Parathyroid adenoma (tissue), 2 donors: Measurements from ENCODE around the gene EIF1.

Experiments used
- H2AFZ ChIP-seq: fragments of 300-600 bp; sonication (generic); one replicate; pipeline ENCODE4 v1.7.0; 2017; ENCODE audit warnings: antibody characterized with exemption, mild to moderate bottlenecking
- H3K27ac ChIP-seq: fragments of 300-600 bp; sonication (generic); one replicate; pipeline ENCODE4 v1.7.0; 2017
- H3K27me3 ChIP-seq: fragments of 300-600 bp; sonication (generic); one replicate; pipeline ENCODE4 v1.7.0; 2017; ENCODE audit warnings: low read length; ENCODE audit not compliant: control insufficient read depth, insufficient read depth
- H3K36me3 ChIP-seq: fragments of 300-600 bp; sonication (generic); one replicate; pipeline ENCODE4 v1.7.0; 2017; ENCODE audit warnings: low read length; ENCODE audit not compliant: control insufficient read depth, insufficient read depth
- H3K4me1 ChIP-seq: fragments of 300-600 bp; sonication (generic); one replicate; pipeline ENCODE4 v1.7.0; 2017; ENCODE audit warnings: control low read depth
- H3K4me2 ChIP-seq: fragments of 300-600 bp; sonication (generic); one replicate; pipeline ENCODE4 v1.7.0; 2017; ENCODE audit warnings: low read length
- H3K4me3 ChIP-seq: fragments of 300-600 bp; sonication (generic); one replicate; pipeline ENCODE4 v1.7.0; 2017; ENCODE audit warnings: low read depth, low read length
- H3K79me2 ChIP-seq: fragments of 300-600 bp; sonication (generic); one replicate; pipeline ENCODE4 v1.7.0; 2017; ENCODE audit warnings: control low read depth
- H3K9ac ChIP-seq: fragments of 300-600 bp; sonication (generic); one replicate; pipeline ENCODE4 v1.7.0; 2017; ENCODE audit warnings: mild to moderate bottlenecking
- H3K9me3 ChIP-seq: fragments of 300-600 bp; sonication (generic); one replicate; pipeline ENCODE4 v1.7.0; 2017; ENCODE audit warnings: low read length; ENCODE audit not compliant: control insufficient read depth
- TF ChIP-seq, protein P1 (sequence below): fragments of 300-600 bp; sonication (generic); IDR thresholded peaks from one replicate; pipeline ENCODE4 v1.7.0; 2017; ENCODE audit warnings: antibody characterized with exemption, mild to moderate bottlenecking
- donor health status: primary hyperparathyroidism.

The EIF1 gene

DNA sequence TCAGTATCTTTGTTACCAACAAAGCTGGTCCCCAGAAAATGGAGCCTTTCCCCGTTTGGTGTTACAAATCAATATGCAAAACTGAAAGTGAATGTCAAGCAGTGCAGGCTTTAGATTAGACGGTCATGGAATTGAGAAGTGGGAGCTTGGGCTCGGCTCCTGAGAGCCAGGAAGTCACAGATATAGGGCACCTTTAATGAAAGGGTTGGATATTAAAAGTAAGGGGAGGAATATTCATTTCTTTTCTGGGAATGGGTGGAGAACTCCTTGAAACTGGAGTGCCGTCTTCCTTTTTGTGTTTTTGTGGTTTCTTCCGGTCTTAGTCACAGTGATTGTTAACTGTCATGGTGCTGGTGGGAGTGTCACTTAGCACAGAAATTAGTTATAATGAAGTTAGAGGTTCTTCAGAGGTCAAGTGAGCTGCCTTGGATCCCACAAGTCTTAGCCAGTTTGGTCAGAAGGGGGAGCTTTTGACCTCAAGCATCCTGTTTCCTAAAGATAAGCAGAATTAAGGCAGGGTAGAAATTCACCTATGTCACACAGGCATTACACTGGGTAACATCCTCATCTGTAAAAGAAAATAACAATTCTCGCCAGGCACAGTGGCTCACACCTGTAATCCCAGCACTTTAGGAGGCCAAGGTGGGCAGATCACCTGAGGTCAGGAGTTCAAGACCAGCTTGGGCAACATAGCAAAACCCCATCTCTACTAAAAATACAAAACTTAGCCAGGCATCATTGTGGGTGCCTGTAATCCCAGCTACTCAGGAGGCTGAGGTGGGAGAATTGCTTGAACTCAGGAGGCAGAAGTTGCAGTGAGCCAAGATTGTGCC, 9.6 kb upstream of the EIF1 start:
- H3K9me3 ChIP-seq, result no peaks in the 10 kb centered on the region
- no peaks in the 10 kb centered on the region for H3K79me2 ChIP-seq
- no peak overlapping the region for H3K4me3 ChIP-seq
- H3K9ac ChIP-seq, result no peak overlapping the region
- H3K4me2 ChIP-seq, result peak overlapping the region; percentile 49
- peak overlapping the region; percentile 60 for H3K27ac ChIP-seq
- H2AFZ ChIP-seq, result peak overlapping the region; percentile 48
- no peaks in the 10 kb centered on the region for H3K27me3 ChIP-seq
- TF ChIP-seq, protein P1, sequence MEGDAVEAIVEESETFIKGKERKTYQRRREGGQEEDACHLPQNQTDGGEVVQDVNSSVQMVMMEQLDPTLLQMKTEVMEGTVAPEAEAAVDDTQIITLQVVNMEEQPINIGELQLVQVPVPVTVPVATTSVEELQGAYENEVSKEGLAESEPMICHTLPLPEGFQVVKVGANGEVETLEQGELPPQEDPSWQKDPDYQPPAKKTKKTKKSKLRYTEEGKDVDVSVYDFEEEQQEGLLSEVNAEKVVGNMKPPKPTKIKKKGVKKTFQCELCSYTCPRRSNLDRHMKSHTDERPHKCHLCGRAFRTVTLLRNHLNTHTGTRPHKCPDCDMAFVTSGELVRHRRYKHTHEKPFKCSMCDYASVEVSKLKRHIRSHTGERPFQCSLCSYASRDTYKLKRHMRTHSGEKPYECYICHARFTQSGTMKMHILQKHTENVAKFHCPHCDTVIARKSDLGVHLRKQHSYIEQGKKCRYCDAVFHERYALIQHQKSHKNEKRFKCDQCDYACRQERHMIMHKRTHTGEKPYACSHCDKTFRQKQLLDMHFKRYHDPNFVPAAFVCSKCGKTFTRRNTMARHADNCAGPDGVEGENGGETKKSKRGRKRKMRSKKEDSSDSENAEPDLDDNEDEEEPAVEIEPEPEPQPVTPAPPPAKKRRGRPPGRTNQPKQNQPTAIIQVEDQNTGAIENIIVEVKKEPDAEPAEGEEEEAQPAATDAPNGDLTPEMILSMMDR, result peak; percentile 11
- no peaks in the 10 kb centered on the region for H3K4me1 ChIP-seq
- no peaks in the 10 kb centered on the region for H3K36me3 ChIP-seq

DNA sequence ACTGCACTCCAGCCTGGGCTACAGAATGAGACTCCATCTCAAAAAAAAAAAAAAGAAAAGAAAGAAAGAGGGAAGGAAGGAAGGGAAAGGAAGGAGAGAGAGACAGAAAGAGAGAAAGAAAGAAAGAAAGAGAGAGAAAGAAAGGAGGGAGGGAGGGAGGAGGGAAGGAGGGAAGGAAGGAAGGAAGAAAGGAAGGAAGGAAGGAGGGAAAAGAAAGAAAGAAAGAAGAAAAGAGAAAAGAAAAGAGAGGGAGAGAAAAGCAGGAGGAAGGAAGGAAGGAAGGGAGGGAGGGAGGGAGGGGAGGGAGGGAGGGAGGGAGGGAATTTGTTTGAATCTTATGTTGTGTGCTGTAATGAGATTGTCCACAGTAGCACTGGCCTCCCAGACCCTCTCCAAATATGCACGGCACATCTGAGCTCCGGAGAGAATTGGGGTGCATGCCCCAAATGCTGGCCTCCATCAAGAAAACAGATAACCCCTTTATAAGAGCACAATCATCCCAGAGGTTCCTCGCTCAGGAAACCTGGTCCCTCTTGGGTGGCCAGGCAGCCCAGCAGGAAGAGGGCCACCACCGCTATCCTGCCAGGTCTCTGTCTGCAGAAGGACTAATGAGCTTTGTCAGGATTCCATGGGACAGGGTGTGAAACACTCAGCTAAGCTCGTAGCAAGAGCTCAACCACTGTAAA, 8.8 kb upstream of the EIF1 start:
- H3K36me3 ChIP-seq, result no peaks in the 10 kb centered on the region
- H2AFZ ChIP-seq, result no peak overlapping the region
- H3K27me3 ChIP-seq, result no peaks in the 10 kb centered on the region
- no peaks in the 10 kb centered on the region for H3K79me2 ChIP-seq
- H3K4me2 ChIP-seq, result no peak overlapping the region
- TF ChIP-seq, protein P1, result no peak
- no peak overlapping the region for H3K4me3 ChIP-seq
- no peaks in the 10 kb centered on the region for H3K4me1 ChIP-seq
- H3K27ac ChIP-seq, result no peak overlapping the region
- no peak overlapping the region for H3K9ac ChIP-seq
- no peaks in the 10 kb centered on the region for H3K9me3 ChIP-seq

DNA sequence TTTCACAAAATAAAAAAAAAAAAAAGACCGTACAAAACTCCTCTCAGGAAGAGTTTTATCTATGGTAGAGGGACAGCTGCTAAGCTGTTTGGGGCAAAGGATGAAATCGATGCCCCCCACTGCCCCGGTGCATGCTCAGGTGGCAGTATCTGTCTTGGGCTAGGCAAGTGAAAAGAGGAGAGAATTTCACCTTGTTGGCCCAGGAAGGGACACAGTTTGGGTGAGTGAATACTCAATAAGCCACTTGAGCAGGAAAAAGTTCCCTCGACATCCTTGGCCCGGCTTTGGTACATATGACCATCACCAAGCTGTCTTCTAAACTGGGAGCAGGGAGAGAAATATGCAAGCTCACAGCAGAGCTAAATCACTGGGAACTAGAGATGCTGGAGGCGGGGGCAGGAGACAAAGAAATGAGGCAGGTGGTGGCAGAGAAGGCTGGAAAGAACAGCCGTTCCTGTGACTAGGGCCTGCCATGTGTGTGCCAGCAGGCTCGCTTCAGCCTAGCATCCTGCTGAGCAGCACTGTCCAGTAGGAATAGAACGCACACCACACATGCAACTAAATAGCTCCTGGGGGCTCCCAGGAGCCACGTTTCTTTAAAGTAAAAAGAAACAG, 8.2 kb upstream of the EIF1 start:
- H3K79me2 ChIP-seq, result no peaks in the 10 kb centered on the region
- no peak overlapping the region for H2AFZ ChIP-seq
- TF ChIP-seq, protein P1, result no peak
- H3K4me3 ChIP-seq, result no peak overlapping the region
- H3K9ac ChIP-seq, result no peak overlapping the region
- no peaks in the 10 kb centered on the region for H3K36me3 ChIP-seq
- H3K4me1 ChIP-seq, result no peaks in the 10 kb centered on the region
- H3K27me3 ChIP-seq, result no peaks in the 10 kb centered on the region
- H3K27ac ChIP-seq, result no peak overlapping the region
- H3K9me3 ChIP-seq, result no peaks in the 10 kb centered on the region
- no peak overlapping the region for H3K4me2 ChIP-seq

DNA sequence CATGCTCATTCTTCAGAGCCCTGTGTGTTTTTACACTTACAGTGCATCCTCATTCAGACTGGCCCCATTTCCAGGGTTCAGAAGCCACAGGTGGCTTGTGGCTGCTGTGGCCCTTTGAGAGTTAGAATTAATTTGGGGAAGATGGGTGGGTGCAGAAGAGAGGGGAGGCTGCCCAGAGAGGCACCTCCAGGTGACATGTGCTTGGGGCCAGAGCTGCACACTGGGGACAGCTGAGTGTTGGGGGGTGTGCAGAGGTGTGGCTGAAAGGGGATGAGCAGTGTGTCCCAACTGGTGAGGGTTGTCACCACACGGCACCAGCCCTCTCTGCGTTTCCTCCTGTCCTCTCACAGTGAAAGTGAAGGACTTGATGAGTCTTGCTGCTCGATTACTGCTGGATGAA, 6.9 kb upstream of the EIF1 start:
- H3K79me2 ChIP-seq, result no peaks in the 10 kb centered on the region
- H3K9me3 ChIP-seq, result no peaks in the 10 kb centered on the region
- H3K4me2 ChIP-seq, result no peak overlapping the region
- no peak overlapping the region for H3K27ac ChIP-seq
- TF ChIP-seq, protein P1, result no peak
- no peak overlapping the region for H3K4me3 ChIP-seq
- H3K9ac ChIP-seq, result no peak overlapping the region
- no peaks in the 10 kb centered on the region for H3K27me3 ChIP-seq
- no peaks in the 10 kb centered on the region for H3K4me1 ChIP-seq
- no peaks in the 10 kb centered on the region for H3K36me3 ChIP-seq
- no peak overlapping the region for H2AFZ ChIP-seq
